Measurements from ENCODE around the gene PLEKHA7.

DNA sequence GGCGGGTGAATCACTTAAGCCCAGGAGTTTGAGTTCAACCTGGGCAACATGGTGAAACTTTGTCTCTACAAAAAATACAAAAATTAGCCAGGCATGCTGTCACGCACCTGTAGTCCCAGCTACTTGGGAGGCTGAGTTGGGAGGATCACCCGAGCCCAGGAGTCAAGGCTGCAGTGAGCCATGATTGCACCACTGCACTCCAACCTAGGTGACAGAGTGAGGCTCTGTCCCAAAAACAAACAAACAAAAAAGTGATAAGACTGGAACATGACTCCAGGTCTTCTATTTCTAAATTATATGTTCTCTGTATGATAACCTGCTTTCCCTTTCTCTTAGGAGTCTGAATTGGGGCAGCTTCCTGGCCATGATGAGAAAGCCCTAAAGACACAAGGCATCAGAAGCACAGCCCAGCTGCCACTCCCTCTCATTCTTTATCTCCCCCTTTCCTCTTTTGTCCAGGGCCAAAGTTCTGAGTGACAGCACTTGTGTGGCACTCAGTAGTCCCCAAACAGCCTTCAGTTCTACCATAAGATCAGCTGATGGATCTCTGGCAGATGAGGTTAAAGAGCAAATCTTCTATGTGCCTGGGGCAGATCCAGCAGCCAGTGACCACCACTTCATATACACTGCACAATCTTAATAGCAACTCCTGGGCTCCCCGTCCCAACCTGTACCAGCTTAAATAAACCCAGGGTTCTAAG lies 139.8 kb downstream of the PLEKHA7 start:
- TF ChIP-seq SIN3A (IDR thresholded peaks at IDR 0.05; ENCODE audit: low read depth) (no peak), EGR1 (IDR thresholded peaks at IDR 0.05; ENCODE audit: low read depth) (no peak)
- TF ChIP-seq, protein P1, sequence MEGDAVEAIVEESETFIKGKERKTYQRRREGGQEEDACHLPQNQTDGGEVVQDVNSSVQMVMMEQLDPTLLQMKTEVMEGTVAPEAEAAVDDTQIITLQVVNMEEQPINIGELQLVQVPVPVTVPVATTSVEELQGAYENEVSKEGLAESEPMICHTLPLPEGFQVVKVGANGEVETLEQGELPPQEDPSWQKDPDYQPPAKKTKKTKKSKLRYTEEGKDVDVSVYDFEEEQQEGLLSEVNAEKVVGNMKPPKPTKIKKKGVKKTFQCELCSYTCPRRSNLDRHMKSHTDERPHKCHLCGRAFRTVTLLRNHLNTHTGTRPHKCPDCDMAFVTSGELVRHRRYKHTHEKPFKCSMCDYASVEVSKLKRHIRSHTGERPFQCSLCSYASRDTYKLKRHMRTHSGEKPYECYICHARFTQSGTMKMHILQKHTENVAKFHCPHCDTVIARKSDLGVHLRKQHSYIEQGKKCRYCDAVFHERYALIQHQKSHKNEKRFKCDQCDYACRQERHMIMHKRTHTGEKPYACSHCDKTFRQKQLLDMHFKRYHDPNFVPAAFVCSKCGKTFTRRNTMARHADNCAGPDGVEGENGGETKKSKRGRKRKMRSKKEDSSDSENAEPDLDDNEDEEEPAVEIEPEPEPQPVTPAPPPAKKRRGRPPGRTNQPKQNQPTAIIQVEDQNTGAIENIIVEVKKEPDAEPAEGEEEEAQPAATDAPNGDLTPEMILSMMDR (IDR thresholded peaks at IDR 0.05 in 2 of 3, conservative IDR thresholded peaks at IDR 0.05 in 1 of 3; ENCODE audit: borderline replicate concordance in 1 of 3, insufficient read depth in 1 of 3, low read depth in 2 of 3, low read length in 2 of 3) = no peak
